Measurements from ENCODE around the gene FYB2.

DNA sequence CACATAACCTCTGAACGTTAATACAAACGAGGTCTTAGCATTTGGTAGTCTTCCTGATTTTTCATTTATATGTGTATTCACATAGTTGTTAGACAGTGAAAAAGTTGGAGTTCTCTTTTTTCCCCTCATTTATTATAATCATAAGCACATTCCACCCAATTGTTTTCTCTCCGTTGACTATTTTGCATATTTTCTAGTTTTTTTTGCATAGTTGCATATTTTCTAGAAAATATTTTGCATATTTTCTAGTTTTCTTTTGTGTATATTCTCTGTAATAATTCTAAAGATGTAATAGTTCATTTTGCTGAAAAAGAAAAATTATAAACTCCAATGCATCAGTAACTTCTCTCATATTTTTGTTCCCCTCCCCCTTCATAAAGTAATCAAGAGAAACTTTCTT is 47.5 kb downstream of the FYB2 start:
- TF ChIP-seq, protein P1, sequence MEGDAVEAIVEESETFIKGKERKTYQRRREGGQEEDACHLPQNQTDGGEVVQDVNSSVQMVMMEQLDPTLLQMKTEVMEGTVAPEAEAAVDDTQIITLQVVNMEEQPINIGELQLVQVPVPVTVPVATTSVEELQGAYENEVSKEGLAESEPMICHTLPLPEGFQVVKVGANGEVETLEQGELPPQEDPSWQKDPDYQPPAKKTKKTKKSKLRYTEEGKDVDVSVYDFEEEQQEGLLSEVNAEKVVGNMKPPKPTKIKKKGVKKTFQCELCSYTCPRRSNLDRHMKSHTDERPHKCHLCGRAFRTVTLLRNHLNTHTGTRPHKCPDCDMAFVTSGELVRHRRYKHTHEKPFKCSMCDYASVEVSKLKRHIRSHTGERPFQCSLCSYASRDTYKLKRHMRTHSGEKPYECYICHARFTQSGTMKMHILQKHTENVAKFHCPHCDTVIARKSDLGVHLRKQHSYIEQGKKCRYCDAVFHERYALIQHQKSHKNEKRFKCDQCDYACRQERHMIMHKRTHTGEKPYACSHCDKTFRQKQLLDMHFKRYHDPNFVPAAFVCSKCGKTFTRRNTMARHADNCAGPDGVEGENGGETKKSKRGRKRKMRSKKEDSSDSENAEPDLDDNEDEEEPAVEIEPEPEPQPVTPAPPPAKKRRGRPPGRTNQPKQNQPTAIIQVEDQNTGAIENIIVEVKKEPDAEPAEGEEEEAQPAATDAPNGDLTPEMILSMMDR (IDR thresholded peaks at IDR 0.05; ENCODE audit: poor library complexity, severe bottlenecking): no peak
- no peak for TF ChIP-seq RAD21 (conservative IDR thresholded peaks at IDR 0.05)

Measured in neural cell (in vitro differentiated cells).